Measurements from ENCODE around the gene MLLT1. TPM values are rescaled to one million over a fixed set of nuclear protein-coding genes. Genes with fewer than 3 reads are reported as not detected.

MLLT1 gene
- total and polyA plus RNA-seq, 2 of the 8 experiments (the other 6 are each of a cell fraction or from before 2014, with no cell fraction given): 18.8 to 45.1 TPM

DNA sequence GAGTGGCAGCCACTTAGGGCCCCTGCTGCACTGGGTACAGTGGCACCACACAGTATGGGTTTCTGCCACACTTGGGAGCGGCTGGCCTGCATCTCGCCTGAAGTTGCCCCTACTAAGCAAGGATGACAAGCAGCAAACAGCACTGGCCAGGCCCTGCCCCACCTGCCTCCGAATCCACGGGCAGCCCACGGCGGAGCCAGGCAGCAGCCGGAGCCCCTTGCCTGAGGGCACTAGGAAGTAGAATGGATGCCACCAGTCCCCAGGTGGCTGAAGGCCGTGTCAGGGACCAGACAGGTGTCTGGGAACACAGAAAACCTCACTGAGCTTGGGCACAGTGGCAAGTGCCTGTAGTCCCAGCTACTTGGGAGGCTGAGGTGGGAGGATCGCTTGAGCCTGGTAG is 19.4 kb downstream of the MLLT1 start:
- Histone ChIP-seq H3K23me2 (ENCODE audit: low read depth, low read length) (no peaks in the 10 kb centered on the region), H4K8ac (ENCODE audit: extremely low read depth, insufficient read depth, low read length) (no peak overlapping the region), H3K9me3 (ENCODE audit: insufficient read depth in 2 of 2, low read depth in 1 of 2, low read length in 1 of 2) (no peaks in the 10 kb centered on the region), H3K23ac (ENCODE audit: insufficient read length) (no peak overlapping the region), H3K4me3 (ENCODE audit: extremely low read depth in 1 of 4, insufficient read depth in 2 of 4, low read depth in 3 of 4, low read length in 4 of 4) (no peak overlapping the region), H2AK5ac (ENCODE audit: low read depth, low read length) (no peak overlapping the region), H2BK120ac (replicated peaks; ENCODE audit: low read depth, low read length) (no peak overlapping the region), H3K27me3 (replicated peaks in 1 of 4; ENCODE audit: control insufficient read depth in 3 of 4, extremely low read depth in 1 of 4, insufficient read depth in 3 of 4, low read length in 3 of 4) (no peaks in the 10 kb centered on the region), H3K18ac (ENCODE audit: extremely low read depth, low read length) (no peak overlapping the region), H2BK12ac (ENCODE audit: low read depth, low read length) (no peak overlapping the region), H3K36me3 (ENCODE audit: control insufficient read depth in 2 of 4, insufficient read depth in 4 of 4, low read length in 3 of 4) (peaks cover 3 to 19% (median 15%) of the 10 kb centered on the region in 4 experiments; a peak in 6 of 8 replicates), H2BK20ac (ENCODE audit: low read length) (no peak overlapping the region), H4K5ac (ENCODE audit: insufficient read length, low read depth, low read length) (no peak overlapping the region), H3K9ac (replicated peaks in 1 of 4; ENCODE audit: extremely low read depth in 1 of 4, low read depth in 3 of 4, low read length in 3 of 4) (no peak overlapping the region), H3K4me2 (ENCODE audit: insufficient read depth in 1 of 2, low read depth in 2 of 2, low read length in 2 of 2) (no peak overlapping the region), H4K91ac (replicated peaks; ENCODE audit: insufficient read length, low read length) (no peak overlapping the region), H4K20me1 (replicated peaks in 1 of 2; ENCODE audit: control insufficient read depth in 1 of 2, insufficient read depth in 2 of 2, low read length in 2 of 2) (peaks cover 4 to 21% of the 10 kb centered on the region in 2 experiments), H3K79me1 (ENCODE audit: low read depth, low read length) (peaks cover 23% of the 10 kb centered on the region), H3K4me1 (replicated peaks in 1 of 4; ENCODE audit: control insufficient read depth in 3 of 4, insufficient read depth in 4 of 4, low read length in 3 of 4) (no peaks in the 10 kb centered on the region; a peak in 4 of 7 replicates), H3K14ac (ENCODE audit: insufficient read length) (no peak overlapping the region), H3K56ac (replicated peaks; ENCODE audit: insufficient read length, low read depth, low read length) (no peak overlapping the region), H2BK5ac (ENCODE audit: low read depth, low read length) (no peak overlapping the region), H3K79me2 (ENCODE audit: control insufficient read depth in 1 of 2, insufficient read depth in 2 of 2, low read length in 2 of 2) (peaks cover 0 to 62% of the 10 kb centered on the region in 2 experiments; a peak in 3 of 4 replicates), H2BK15ac (ENCODE audit: low read length) (no peak overlapping the region), H3K4ac (replicated peaks; ENCODE audit: insufficient read length, low read depth, low read length) (no peak overlapping the region), H3K27ac (ENCODE audit: low read depth, low read length) (no peak overlapping the region), H2AFZ (ENCODE audit: low read length) (no peak overlapping the region)
- FAIRE-seq (no peak), DNase-seq (ENCODE audit: low read depth in 1 of 2, low spot score in 2 of 2) (no peak)
- 92% methylated on average over 9 of the region's 9 CpGs; no CpG with 5 or more reads in 1 of the 2 experiments for WGBS, 2 experiments (ENCODE audit: extremely low coverage in 1 of 2, insufficient coverage in 1 of 2, insufficient read length in 1 of 2, insufficient replicate concordance in 2 of 2, low coverage in 1 of 2, low lambda C conversion rate in 2 of 2, missing lambda C conversion rate in 1 of 2)
- ChIA-PET CTCF (ENCODE audit: partially characterized antibody) (interaction anchor here (0.9 to 3.6 kb wide), 21 partner anchors 9 to 231 kb away, joined by 3 to 41 read pairs (median 7); no protein-coding TSS in a partner anchor), POLR2A (ENCODE audit: partially characterized antibody) (interaction anchor here (1.5 kb wide), 1 partner anchor 11 kb away, joined by 8 read pairs; no protein-coding TSS in a partner anchor)
- no peak for TF ChIP-seq SIRT6 (IDR thresholded peaks at IDR 0.05; ENCODE audit: low read length)
